Measurements from ENCODE around the gene TMEM185B. TPM values are rescaled to one million over a fixed set of nuclear protein-coding genes. Genes with fewer than 3 reads are reported as not detected.

The TMEM185B gene
- total and polyA plus RNA-seq, 8 donors = 18.7 to 29.1 (median 24.8) TPM

DNA sequence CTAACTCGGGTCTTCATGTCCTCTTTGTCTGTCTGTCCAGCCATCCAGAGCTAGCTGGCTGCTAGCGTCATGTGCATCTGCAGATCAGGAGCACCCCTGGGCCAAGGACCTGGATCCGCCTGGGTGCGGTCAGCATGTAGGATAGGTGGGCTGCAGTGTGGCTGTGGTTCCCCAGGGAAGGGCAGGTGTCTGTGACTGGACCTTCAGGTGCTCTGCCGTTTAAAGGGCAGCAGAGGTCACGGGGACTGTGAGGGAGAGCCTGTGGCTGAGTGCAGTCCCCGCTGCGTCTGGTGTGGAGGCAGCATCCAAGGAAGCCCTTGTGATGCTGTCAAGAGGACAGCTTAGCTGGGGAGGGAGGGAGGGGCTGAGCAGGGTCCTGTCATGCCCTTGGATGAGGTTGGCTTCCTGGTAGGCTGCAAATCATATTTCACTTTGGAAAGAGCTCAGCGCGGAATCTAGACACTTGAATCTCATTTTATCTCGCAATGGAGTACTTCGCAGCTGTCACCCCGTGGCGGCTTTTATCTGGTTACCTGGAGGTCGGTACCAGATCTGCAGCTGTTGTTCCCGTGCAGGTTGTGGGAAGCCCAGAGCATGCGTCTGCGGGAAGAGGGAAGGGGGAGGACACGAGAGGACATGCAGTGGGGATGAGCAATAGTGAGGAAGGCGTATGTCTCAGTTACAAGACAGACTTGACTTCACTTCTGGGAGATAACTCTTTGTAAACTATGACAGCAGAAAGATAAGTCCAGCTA lies 23.5 kb upstream of the TMEM185B start:
- H3K36me3 ChIP-seq = no peaks in the 10 kb centered on the region
- no peak overlapping the region for H3K27ac ChIP-seq
- H3K4me3 ChIP-seq = no peak overlapping the region
- no peak for DNase-seq
- peaks cover 0 to 8% of the 10 kb centered on the region in 2 donors for H3K9me3 ChIP-seq
- ATAC-seq = no peak
- intact Hi-C loops (cut with DNase I) = no loop called here
- H3K27me3 ChIP-seq = no peaks in the 10 kb centered on the region
- TF ChIP-seq, protein P1, sequence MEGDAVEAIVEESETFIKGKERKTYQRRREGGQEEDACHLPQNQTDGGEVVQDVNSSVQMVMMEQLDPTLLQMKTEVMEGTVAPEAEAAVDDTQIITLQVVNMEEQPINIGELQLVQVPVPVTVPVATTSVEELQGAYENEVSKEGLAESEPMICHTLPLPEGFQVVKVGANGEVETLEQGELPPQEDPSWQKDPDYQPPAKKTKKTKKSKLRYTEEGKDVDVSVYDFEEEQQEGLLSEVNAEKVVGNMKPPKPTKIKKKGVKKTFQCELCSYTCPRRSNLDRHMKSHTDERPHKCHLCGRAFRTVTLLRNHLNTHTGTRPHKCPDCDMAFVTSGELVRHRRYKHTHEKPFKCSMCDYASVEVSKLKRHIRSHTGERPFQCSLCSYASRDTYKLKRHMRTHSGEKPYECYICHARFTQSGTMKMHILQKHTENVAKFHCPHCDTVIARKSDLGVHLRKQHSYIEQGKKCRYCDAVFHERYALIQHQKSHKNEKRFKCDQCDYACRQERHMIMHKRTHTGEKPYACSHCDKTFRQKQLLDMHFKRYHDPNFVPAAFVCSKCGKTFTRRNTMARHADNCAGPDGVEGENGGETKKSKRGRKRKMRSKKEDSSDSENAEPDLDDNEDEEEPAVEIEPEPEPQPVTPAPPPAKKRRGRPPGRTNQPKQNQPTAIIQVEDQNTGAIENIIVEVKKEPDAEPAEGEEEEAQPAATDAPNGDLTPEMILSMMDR (IDR thresholded peaks at IDR 0.05) = no peak
- peaks cover 4 to 25% of the 10 kb centered on the region in 2 donors for H3K4me1 ChIP-seq

DNA sequence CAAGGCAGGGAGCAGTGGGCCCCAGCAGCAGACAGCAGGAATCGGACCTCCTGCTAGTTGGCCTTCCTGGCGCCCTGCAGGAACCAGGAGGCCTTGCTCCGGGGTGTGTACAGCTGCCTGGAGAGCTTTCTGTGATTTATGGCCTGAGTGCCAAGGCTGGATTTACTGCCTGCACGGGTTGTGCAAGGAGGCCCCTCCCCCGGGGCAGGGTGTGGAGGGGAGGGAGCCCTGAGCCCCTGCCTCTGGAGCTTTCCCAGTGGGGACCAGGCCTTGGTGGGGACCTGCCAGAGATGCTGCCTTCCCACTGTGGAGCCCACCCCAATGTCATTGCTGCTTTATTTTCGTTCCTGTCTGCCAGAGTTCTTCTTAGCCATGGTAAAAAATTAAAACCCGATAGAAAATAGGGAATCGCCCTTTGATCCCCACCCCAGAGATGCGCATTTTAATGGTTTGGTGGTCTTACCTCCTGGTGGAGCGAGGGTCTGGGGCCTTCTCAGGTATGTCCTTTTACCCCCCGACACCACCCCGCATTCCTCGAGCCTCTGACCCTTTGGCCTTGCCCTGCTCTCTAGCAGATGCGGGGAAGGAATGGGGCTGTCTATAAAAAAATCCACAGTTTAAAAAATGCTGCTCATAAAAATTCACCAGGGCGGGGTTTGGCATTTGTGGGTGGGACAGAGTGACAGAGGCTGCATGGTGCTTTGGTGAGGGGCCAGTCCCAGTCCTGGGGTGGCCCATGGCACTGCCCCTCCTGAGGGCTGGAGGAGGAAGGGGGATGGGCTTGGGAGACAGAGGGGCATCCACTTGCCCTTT lies 22.5 kb upstream of the TMEM185B start:
- peak; percentile 88 for ATAC-seq
- H3K9me3 ChIP-seq = peaks cover 0 to 8% of the 10 kb centered on the region in 2 donors
- H3K4me1 ChIP-seq = peaks cover 4 to 29% of the 10 kb centered on the region in 2 donors
- TF ChIP-seq, protein P1 (IDR thresholded peaks at IDR 0.05) = no peak
- peak overlapping the region in 1 of 2 donors; percentile 28 for H3K27ac ChIP-seq
- H3K4me3 ChIP-seq = no peak overlapping the region
- DNase-seq = no peak
- intact Hi-C loops (cut with DNase I) = no loop called here
- no peaks in the 10 kb centered on the region for H3K36me3 ChIP-seq
- no peaks in the 10 kb centered on the region for H3K27me3 ChIP-seq

DNA sequence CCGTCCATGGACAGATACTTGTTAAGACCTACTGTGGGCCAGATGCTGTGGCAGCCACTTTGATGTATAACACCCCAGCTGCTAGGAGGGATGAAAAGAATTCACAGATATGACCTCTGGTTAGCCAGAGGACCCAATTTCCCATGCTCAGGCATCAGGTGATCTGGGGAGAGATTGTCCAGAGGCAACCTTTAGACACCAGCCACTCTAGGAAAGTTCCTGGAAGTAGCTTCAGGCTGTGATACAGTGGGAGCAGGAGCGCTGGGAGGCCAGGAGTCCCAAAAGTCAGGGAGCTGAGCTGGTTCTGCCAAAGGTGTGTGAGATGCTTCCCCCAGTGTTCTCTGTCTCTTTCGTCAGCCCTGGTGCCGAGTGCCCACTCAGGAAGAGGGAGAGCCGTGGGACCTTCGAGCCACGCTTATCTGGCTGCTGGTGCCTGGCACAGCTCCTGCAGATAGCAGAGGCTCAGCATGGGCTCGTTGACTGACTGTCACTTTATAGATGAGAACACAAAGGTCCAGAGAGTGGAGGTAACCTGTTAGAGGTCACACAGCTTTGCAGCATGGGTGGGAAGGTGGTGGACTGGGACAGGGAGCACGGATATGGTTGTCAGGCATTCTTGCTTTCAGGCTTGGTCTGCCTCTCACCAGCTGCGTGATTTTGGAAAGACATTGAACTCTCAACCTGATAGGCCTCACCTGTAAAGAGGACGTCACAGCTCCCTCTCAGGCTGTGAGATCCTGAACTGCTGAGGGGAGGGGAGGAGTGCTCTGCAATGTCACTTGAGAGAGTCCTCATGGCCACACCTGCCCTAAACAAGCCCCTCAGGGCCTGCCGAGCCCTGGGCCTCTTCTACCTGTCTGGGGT lies 21.7 kb upstream of the TMEM185B start:
- peaks cover 4 to 31% of the 10 kb centered on the region in 2 donors for H3K4me1 ChIP-seq
- ATAC-seq (peak; percentile 81), DNase-seq (peak in 1 of 4 donors; percentile 48)
- H3K27me3 ChIP-seq = no peaks in the 10 kb centered on the region
- intact Hi-C loops (cut with DNase I) = no loop called here
- peaks cover 0 to 8% of the 10 kb centered on the region in 2 donors for H3K9me3 ChIP-seq
- H3K27ac ChIP-seq = peak overlapping the region in 1 of 2 donors; percentile 28
- H3K4me3 ChIP-seq = no peak overlapping the region
- H3K36me3 ChIP-seq = no peaks in the 10 kb centered on the region
- TF ChIP-seq, protein P1 (IDR thresholded peaks at IDR 0.05) = no peak

DNA sequence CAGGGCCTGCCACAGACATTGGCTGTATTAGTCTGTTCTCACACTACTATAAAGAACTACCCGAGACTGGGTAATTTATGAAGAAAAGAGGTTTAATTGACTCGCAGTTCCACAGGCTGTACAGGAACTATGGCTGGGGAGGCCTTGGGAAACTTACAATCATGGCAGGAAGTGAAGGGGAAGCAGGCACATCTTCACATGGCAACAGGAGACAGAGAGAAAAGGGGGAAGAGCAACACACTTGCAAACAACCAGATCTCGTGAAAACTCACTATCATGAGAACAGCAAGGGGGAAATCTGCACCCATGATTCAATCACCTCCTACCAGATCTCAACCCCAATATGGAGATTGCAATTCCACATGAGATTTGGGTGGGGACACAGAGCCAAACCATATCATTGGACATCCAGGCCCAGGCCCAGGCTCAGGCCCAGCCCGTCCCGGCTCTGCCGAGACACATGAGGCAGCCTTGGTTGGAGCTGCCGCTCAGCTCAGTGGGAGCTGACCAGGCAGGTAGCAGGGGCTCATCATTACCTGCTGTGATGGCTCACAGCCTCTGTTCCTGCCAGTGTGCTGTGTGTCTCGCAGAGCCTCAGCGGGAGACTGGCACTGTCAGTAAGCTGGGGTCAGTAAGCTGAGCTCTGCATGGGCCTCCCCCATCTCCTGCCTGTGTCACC lies 20.8 kb upstream of the TMEM185B start:
- no peak for ATAC-seq
- no peaks in the 10 kb centered on the region for H3K27me3 ChIP-seq
- no peak overlapping the region for H3K27ac ChIP-seq
- no peak for DNase-seq
- H3K9me3 ChIP-seq = peaks cover 0 to 8% of the 10 kb centered on the region in 2 donors
- peaks cover 9 to 39% of the 10 kb centered on the region in 2 donors for H3K4me1 ChIP-seq
- TF ChIP-seq, protein P1 (IDR thresholded peaks at IDR 0.05) = no peak
- no peaks in the 10 kb centered on the region for H3K36me3 ChIP-seq
- no peak overlapping the region for H3K4me3 ChIP-seq
- intact Hi-C loops (cut with DNase I) = no loop called here
